ENCODE results near the gene HMGCS2. TPM values are rescaled to one million over a fixed set of nuclear protein-coding genes. Genes with fewer than 3 reads are reported as not detected.

Gene HMGCS2
- 0.47 to 1.4 TPM (median 0.51 TPM) in 3 replicates for total RNA-seq

DNA sequence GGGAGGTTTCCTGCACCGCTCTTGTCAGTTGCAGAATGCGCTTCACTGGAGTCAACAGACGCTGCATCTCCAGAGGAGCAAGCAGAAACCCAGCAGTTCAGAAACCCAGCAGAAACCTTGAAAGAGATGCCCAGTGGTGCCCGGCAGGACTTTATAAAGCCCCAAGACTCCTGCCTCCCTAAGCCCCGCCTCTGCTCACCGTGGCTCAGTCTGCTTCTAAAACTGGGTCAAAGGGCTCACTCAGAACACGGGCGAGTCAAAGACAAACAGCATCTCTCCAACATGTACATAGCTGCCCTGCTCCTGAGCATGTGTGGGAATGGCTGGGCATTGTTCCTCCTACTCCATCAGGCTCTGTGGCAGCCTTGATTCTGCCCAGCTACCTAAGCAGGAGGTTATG lies at the start of gene HMGCS2:
HMGCS2 (minus strand) TSS at position 128 of the 400 bp plus-strand sequence; CDS start at position 67, 61 bp downstream.
- TF ChIP-seq, protein P1, sequence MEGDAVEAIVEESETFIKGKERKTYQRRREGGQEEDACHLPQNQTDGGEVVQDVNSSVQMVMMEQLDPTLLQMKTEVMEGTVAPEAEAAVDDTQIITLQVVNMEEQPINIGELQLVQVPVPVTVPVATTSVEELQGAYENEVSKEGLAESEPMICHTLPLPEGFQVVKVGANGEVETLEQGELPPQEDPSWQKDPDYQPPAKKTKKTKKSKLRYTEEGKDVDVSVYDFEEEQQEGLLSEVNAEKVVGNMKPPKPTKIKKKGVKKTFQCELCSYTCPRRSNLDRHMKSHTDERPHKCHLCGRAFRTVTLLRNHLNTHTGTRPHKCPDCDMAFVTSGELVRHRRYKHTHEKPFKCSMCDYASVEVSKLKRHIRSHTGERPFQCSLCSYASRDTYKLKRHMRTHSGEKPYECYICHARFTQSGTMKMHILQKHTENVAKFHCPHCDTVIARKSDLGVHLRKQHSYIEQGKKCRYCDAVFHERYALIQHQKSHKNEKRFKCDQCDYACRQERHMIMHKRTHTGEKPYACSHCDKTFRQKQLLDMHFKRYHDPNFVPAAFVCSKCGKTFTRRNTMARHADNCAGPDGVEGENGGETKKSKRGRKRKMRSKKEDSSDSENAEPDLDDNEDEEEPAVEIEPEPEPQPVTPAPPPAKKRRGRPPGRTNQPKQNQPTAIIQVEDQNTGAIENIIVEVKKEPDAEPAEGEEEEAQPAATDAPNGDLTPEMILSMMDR (IDR thresholded peaks at IDR 0.05; ENCODE audit: unreplicated experiment), result no peak
- Mint-ChIP-seq H3K36me3 (peaks cover 2% of the 10 kb centered on the region), H3K9me3 (peaks cover 4% of the 10 kb centered on the region), H3K27ac (no peak within 1 kb of the TSS), H3K27me3 (ENCODE audit: low read depth) (no peaks in the 10 kb centered on the region), H3K4me3 (no peak within 1 kb of the TSS), H3K4me1 (peaks cover 41% of the 10 kb centered on the region)
- no peak for DNase-seq (ENCODE audit: low spot score in 2 of 2, unreplicated experiment in 2 of 2)

DNA sequence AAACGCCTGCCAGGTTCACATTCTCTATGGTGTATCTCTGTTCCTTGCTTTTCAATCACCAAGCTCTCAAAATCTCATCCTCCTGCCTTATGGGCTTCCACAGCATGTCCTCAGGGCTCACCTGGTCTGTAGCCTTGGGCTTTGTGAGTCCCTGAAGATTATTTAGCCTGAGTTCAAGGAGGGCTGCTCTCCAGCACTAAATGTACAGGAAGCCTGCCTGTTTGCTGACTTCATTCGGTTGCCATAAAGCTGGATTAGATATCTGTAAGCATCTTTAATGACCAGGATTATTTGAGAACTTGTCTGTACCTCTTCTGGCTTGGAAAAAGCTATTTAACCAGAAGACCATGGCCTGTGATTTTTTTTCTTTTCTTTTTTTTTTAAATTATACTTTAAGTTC lies 49.5 kb upstream of the HMGCS2 start:
- Mint-ChIP-seq H3K4me1 (peaks cover 2% of the 10 kb centered on the region), H3K27me3 (ENCODE audit: low read depth) (peaks cover 24% of the 10 kb centered on the region), H3K9me3 (peaks cover 9% of the 10 kb centered on the region), H3K27ac (no peak overlapping the region), H3K36me3 (no peaks in the 10 kb centered on the region), H3K4me3 (no peak overlapping the region)
- TF ChIP-seq, protein P1 (IDR thresholded peaks at IDR 0.05; ENCODE audit: unreplicated experiment), result no peak
- no peak for DNase-seq (ENCODE audit: low spot score in 2 of 2, unreplicated experiment in 2 of 2)

DNA sequence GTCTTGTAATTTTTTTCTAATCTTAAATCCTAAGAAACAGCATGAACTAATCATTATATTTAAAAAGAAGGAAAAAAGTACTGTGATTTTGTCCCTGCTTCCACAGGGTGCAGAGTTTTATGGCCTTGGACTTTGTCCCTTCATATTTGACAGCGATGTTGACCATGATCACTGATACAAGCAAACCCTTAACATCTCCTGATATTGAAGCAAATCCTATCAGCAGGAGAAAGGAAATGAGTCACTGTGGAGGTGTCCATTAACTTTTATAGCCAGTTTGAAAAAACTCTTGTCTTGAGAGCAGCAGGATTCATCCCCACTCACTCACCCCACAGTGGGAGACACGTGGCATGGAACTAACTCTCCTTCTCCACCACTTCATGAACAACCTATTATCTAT lies 47.7 kb upstream of the HMGCS2 start:
- TF ChIP-seq, protein P1 (IDR thresholded peaks at IDR 0.05; ENCODE audit: unreplicated experiment), result no peak
- peaks cover 9% of the 10 kb centered on the region for H3K9me3 Mint-ChIP-seq
- H3K27ac Mint-ChIP-seq, result no peak overlapping the region
- H3K4me3 Mint-ChIP-seq, result no peak overlapping the region
- peaks cover 7% of the 10 kb centered on the region for H3K4me1 Mint-ChIP-seq
- no peaks in the 10 kb centered on the region for H3K36me3 Mint-ChIP-seq
- peaks cover 18% of the 10 kb centered on the region for H3K27me3 Mint-ChIP-seq (ENCODE audit: low read depth)
- DNase-seq (ENCODE audit: low spot score in 2 of 2, unreplicated experiment in 2 of 2), result no peak

DNA sequence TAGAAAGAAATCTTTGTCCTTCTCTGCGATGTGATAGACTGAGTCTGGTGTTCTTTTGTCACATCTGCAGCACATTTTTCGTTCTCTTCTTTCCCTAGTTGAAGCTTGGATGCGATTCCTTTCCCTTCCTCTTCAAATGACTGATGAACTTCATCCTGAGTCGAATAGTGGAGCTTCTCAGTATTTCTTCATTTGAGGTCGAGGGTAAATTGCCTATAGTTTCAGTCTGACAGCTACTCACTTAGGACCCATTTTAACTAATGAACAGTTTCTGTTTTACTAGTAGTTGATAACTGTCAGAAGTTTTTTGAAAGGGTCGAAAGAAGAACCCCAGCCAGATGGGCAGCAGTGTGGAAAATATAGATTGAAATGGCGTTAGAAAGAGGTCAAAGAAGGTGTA lies 47.2 kb upstream of the HMGCS2 start:
- peaks cover 9% of the 10 kb centered on the region for H3K9me3 Mint-ChIP-seq
- no peak overlapping the region for H3K27ac Mint-ChIP-seq
- no peak for DNase-seq (ENCODE audit: low spot score in 2 of 2, unreplicated experiment in 2 of 2)
- no peak overlapping the region for H3K4me3 Mint-ChIP-seq
- no peaks in the 10 kb centered on the region for H3K36me3 Mint-ChIP-seq
- TF ChIP-seq, protein P1 (IDR thresholded peaks at IDR 0.05; ENCODE audit: unreplicated experiment), result no peak
- H3K27me3 Mint-ChIP-seq (ENCODE audit: low read depth), result peaks cover 13% of the 10 kb centered on the region
- peaks cover 12% of the 10 kb centered on the region for H3K4me1 Mint-ChIP-seq

DNA sequence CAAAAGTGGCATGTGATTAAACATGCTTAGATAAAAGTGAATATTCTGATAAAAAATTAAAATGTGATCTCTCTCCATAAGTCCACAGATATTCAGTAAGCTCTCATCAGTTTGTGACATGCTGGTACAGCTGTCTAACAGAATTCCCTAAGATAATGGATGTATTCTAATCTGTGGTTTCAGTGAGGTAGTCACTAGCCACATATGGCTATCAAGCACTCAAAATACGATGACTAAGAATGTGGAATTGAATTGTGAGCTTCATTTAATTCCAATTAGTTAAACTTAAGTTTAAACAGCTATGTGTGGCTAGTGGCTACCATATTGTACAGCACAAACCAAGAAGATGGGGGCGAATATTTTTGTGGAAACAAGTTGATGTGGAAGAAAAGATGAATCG lies 46.7 kb upstream of the HMGCS2 start:
- peaks cover 13% of the 10 kb centered on the region for H3K4me1 Mint-ChIP-seq

More for the DNA sequence above, 46.7 kb upstream of the HMGCS2 start:
- Mint-ChIP-seq H3K27ac (no peak overlapping the region), H3K27me3 (ENCODE audit: low read depth) (peaks cover 13% of the 10 kb centered on the region), H3K36me3 (no peaks in the 10 kb centered on the region), H3K9me3 (peaks cover 9% of the 10 kb centered on the region), H3K4me3 (no peak overlapping the region)
- TF ChIP-seq, protein P1 (IDR thresholded peaks at IDR 0.05; ENCODE audit: unreplicated experiment), result no peak
- DNase-seq (ENCODE audit: low spot score in 2 of 2, unreplicated experiment in 2 of 2), result no peak

Data from mesothelial cell of epicardium (in vitro differentiated cells).